ENCODE measurements around the gene RNF14. TPM values are rescaled to one million over a fixed set of nuclear protein-coding genes. Genes with fewer than 3 reads are reported as not detected.
A peak's percentile ranks its signal among the peaks of the same experiment; 100 is the strongest.

RNF14 gene
- total RNA-seq, 1 experiment from 2014 or later, result 41.9 TPM

- Histone ChIP-seq H3K79me2 (ENCODE audit: low read length) (no peaks in the 10 kb centered on the region), H3K36me3 (ENCODE audit: insufficient read depth, low read length) (no peaks in the 10 kb centered on the region), H3K27ac (ENCODE audit: low read length) (no peak overlapping the region), H3K9me2 (replicated peaks; ENCODE audit: insufficient read depth, low read length) (no peaks in the 10 kb centered on the region), H4K20me1 (ENCODE audit: insufficient read depth, low read depth, low read length) (no peaks in the 10 kb centered on the region), H2AFZ (ENCODE audit: low read length) (no peak overlapping the region), H3K9ac (ENCODE audit: low read length) (peak overlapping the region; percentile 0; the same call in 1 of the 2 replicates), H3K27me3 (ENCODE audit: low read length) (no peaks in the 10 kb centered on the region), H3K4me1 (ENCODE audit: low read length) (peaks cover 15% of the 10 kb centered on the region), H3K9me3 (ENCODE audit: low read length) (no peaks in the 10 kb centered on the region), H3K4me3 (ENCODE audit: low read length) (no peak overlapping the region), H3K4me2 (ENCODE audit: low read depth, low read length, poor library complexity, severe bottlenecking) (no peak overlapping the region)
- no peak for DNase-seq
Observed at GRCh38 chr5:141961466-141961865, 7.4 kb upstream of the RNF14 start.

- Histone ChIP-seq H4K20me1 (ENCODE audit: insufficient read depth, low read depth, low read length) (no peaks in the 10 kb centered on the region), H3K27me3 (ENCODE audit: low read length) (no peaks in the 10 kb centered on the region), H3K9ac (ENCODE audit: low read length) (no peak overlapping the region), H3K79me2 (ENCODE audit: low read length) (no peaks in the 10 kb centered on the region), H3K36me3 (ENCODE audit: insufficient read depth, low read length) (no peaks in the 10 kb centered on the region), H2AFZ (ENCODE audit: low read length) (no peak overlapping the region), H3K9me2 (replicated peaks; ENCODE audit: insufficient read depth, low read length) (no peaks in the 10 kb centered on the region), H3K4me2 (ENCODE audit: low read depth, low read length, poor library complexity, severe bottlenecking) (no peak overlapping the region), H3K9me3 (ENCODE audit: low read length) (no peaks in the 10 kb centered on the region), H3K4me1 (ENCODE audit: low read length) (peaks cover 37% of the 10 kb centered on the region), H3K27ac (ENCODE audit: low read length) (no peak overlapping the region), H3K4me3 (ENCODE audit: low read length) (no peak overlapping the region)
- no peak for DNase-seq
Observed at GRCh38 chr5:141963701-141964100, 5.2 kb upstream of the RNF14 start.

DNA sequence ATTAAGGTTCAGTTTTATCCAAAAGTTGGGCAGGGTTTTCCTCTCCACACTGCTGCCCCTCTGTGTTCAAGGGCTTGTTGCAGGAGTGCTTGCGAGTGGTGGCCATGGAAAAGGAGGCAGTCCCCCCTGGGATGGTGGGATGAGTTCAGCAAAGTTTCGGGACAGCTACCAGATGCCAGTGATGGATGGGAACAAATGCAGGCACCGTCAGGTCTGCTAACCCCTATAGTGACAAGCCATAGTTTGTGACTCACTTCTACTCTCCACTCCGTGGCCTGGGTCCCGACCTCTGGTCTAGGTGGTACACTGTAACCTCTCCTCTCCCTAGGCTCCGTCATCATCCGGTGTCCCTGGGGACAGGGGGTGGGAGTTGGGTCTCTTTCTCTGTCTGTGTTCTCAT is 3.8 kb upstream of the RNF14 start:
- H3K79me2 ChIP-seq (ENCODE audit: low read length), result peaks cover 7% of the 10 kb centered on the region
- H3K4me2 ChIP-seq (ENCODE audit: low read depth, low read length, poor library complexity, severe bottlenecking), result no peak overlapping the region
- no peak overlapping the region for H2AFZ ChIP-seq (ENCODE audit: low read length)
- H3K27me3 ChIP-seq (ENCODE audit: low read length), result no peaks in the 10 kb centered on the region
- no peaks in the 10 kb centered on the region for H3K9me2 ChIP-seq (replicated peaks; ENCODE audit: insufficient read depth, low read length)
- H3K4me3 ChIP-seq (ENCODE audit: low read length), result no peak overlapping the region
- DNase-seq, result no peak
- H3K27ac ChIP-seq (ENCODE audit: low read length), result no peak overlapping the region
- H3K36me3 ChIP-seq (ENCODE audit: insufficient read depth, low read length), result no peaks in the 10 kb centered on the region
- H3K4me1 ChIP-seq (ENCODE audit: low read length), result peaks cover 43% of the 10 kb centered on the region
- no peaks in the 10 kb centered on the region for H3K9me3 ChIP-seq (ENCODE audit: low read length)
- no peak overlapping the region for H3K9ac ChIP-seq (ENCODE audit: low read length)
- H4K20me1 ChIP-seq (ENCODE audit: insufficient read depth, low read depth, low read length), result no peaks in the 10 kb centered on the region

DNA sequence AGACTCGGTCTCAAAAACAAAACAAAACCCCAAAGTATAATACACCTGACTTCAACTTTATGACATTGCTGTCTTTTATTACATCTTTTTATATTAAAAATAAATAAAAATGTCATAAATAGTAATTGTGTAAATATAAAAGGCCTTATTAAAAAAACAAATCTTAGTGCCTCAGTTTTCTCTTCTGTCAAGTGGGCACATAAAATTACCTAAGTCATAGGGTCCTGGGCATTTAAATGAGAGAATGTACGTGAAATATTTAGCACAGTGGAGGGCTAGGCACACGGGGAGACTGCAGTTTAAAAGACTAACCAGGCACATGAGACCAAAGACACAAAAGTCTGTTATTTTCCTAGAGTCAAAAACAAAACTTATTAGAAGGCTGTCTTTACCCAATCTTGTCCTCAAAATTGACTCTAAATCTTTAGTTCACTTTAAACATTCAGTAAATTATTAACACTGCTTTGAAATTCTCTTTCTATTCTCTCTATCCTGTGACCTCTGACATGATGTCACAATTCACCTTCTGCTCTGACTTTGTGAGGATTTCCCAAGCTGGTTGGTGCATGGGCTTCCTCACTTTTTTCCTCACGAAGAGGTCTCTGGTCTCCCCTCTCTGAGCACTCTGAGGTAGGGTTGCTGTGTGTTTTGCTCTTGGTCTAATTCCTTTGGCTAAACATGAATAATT is 2.5 kb upstream of the RNF14 start:
- Histone ChIP-seq H2AFZ (ENCODE audit: low read length) (no peak overlapping the region; the same call in 1 of the 2 replicates), H3K9me3 (ENCODE audit: low read length) (no peaks in the 10 kb centered on the region), H3K27ac (ENCODE audit: low read length) (peak overlapping the region; percentile 98), H3K9me2 (replicated peaks; ENCODE audit: insufficient read depth, low read length) (no peaks in the 10 kb centered on the region), H3K4me3 (ENCODE audit: low read length) (0 out of 2 replicates have a peak overlapping the region, but pooled peaks have one; percentile 91), H3K79me2 (ENCODE audit: low read length) (peaks cover 13% of the 10 kb centered on the region), H3K9ac (ENCODE audit: low read length) (no peak overlapping the region), H3K4me1 (ENCODE audit: low read length) (peaks cover 43% of the 10 kb centered on the region), H3K36me3 (ENCODE audit: insufficient read depth, low read length) (no peaks in the 10 kb centered on the region), H4K20me1 (ENCODE audit: insufficient read depth, low read depth, low read length) (no peaks in the 10 kb centered on the region), H3K4me2 (ENCODE audit: low read depth, low read length, poor library complexity, severe bottlenecking) (peak overlapping the region; percentile 84), H3K27me3 (ENCODE audit: low read length) (no peaks in the 10 kb centered on the region)
- DNase-seq, result no peak

DNA sequence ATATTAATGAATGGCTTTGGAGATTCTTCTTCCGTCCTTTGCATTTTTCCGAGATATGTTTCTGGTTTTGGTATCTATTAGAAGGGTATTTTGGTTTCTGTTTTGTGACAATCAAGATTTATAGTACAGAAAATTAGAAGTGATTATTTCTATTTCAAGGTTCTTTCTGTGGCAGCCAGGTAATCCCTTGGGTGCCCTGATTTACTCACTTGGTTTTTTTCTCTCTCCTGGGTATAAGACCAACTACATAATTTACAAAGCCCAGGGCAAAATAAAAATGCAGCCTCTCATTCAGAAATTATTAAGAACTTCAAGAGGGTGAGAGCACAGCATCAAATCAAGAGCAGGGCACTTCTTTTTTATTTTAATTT is 2.0 kb upstream of the RNF14 start:
- Histone ChIP-seq H3K4me3 (ENCODE audit: low read length) (peak overlapping the region; percentile 91; the same call in 1 of the 2 replicates), H3K9me3 (ENCODE audit: low read length) (no peaks in the 10 kb centered on the region), H3K79me2 (ENCODE audit: low read length) (peaks cover 17% of the 10 kb centered on the region), H2AFZ (ENCODE audit: low read length) (no peak overlapping the region; the same call in none of the 2 replicates), H3K36me3 (ENCODE audit: insufficient read depth, low read length) (peaks cover under 1% of the 10 kb centered on the region; the same call in 1 of the 2 replicates), H3K9me2 (replicated peaks; ENCODE audit: insufficient read depth, low read length) (no peaks in the 10 kb centered on the region), H3K4me2 (ENCODE audit: low read depth, low read length, poor library complexity, severe bottlenecking) (peak overlapping the region; percentile 84), H3K4me1 (ENCODE audit: low read length) (peaks cover 43% of the 10 kb centered on the region), H3K9ac (ENCODE audit: low read length) (peak overlapping the region; percentile 38; the same call in 1 of the 2 replicates), H3K27me3 (ENCODE audit: low read length) (no peaks in the 10 kb centered on the region), H4K20me1 (ENCODE audit: insufficient read depth, low read depth, low read length) (no peaks in the 10 kb centered on the region), H3K27ac (ENCODE audit: low read length) (peak overlapping the region; percentile 98)
- peak; percentile 62 for DNase-seq

- Histone ChIP-seq H3K4me1 (ENCODE audit: low read length) (peaks cover 43% of the 10 kb centered on the region), H3K9me3 (ENCODE audit: low read length) (no peaks in the 10 kb centered on the region), H3K27ac (ENCODE audit: low read length) (peak overlapping the region; percentile 98), H2AFZ (ENCODE audit: low read length) (no peak overlapping the region), H3K4me3 (ENCODE audit: low read length) (peak overlapping the region; percentile 91), H4K20me1 (ENCODE audit: insufficient read depth, low read depth, low read length) (no peaks in the 10 kb centered on the region), H3K27me3 (ENCODE audit: low read length) (no peaks in the 10 kb centered on the region), H3K79me2 (ENCODE audit: low read length) (peaks cover 29% of the 10 kb centered on the region), H3K36me3 (ENCODE audit: insufficient read depth, low read length) (peaks cover 16% of the 10 kb centered on the region; the same call in 1 of the 2 replicates), H3K9ac (ENCODE audit: low read length) (peak overlapping the region; percentile 97), H3K9me2 (replicated peaks; ENCODE audit: insufficient read depth, low read length) (no peaks in the 10 kb centered on the region), H3K4me2 (ENCODE audit: low read depth, low read length, poor library complexity, severe bottlenecking) (peak overlapping the region; percentile 84)
- DNase-seq, result peak; percentile 94
Observed at GRCh38 chr5:141969783-141970771, 1.2 kb downstream of the RNF14 start.

DNA sequence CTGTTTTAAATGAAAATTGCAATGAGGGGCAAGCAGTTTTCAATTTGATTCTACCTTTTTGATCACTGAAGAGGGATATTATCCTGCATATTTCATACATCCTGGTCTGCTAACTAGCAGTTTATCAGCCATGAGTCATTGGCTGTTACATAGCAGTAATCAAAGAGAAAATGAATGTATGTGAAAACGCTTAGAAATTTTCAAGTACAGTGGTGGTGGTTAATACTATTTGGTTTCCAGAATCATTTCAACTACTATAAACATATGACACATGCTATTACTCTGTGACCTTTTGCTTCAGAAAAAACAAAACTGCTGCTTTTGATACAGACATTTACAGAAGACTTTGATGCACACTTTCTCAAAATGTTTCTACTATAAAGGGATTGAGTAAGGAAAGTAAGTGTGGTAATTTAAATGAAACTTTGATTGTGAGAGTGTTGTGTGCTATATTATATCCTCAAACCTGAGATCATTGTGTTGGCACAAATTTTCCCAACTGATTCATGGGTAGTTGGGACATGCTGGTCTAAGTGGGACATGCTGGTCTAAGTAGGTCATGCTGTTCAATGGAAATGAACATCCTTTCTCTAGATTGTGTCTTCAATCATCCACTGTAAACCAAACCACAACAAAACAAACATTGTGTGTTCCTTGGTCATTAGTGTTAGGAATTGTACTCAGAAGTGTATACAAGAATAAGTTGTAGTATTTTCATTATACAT is 5.1 kb downstream of the RNF14 start:
- Histone ChIP-seq H3K27me3 (ENCODE audit: low read length) (no peaks in the 10 kb centered on the region), H3K4me2 (ENCODE audit: low read depth, low read length, poor library complexity, severe bottlenecking) (no peak overlapping the region), H3K9ac (ENCODE audit: low read length) (no peak overlapping the region), H3K9me3 (ENCODE audit: low read length) (no peaks in the 10 kb centered on the region), H3K4me3 (ENCODE audit: low read length) (no peak overlapping the region), H3K36me3 (ENCODE audit: insufficient read depth, low read length) (peaks cover 35% of the 10 kb centered on the region; the same call in 1 of the 2 replicates), H3K27ac (ENCODE audit: low read length) (no peak overlapping the region), H3K4me1 (ENCODE audit: low read length) (peaks cover 33% of the 10 kb centered on the region), H4K20me1 (ENCODE audit: insufficient read depth, low read depth, low read length) (no peaks in the 10 kb centered on the region), H3K9me2 (replicated peaks; ENCODE audit: insufficient read depth, low read length) (no peaks in the 10 kb centered on the region), H3K79me2 (ENCODE audit: low read length) (peaks cover 44% of the 10 kb centered on the region), H2AFZ (ENCODE audit: low read length) (no peak overlapping the region)
- DNase-seq, result no peak
